Motor neuron (in vitro differentiated cells): ENCODE results near the gene ARSD. TPM values are rescaled to one million over a fixed set of nuclear protein-coding genes. Genes with fewer than 3 reads are reported as not detected.

Source experiments
- ATAC-seq, 8 experiments: fragments of 200-7000 bp; cut with Tn5 transposase; replicated peaks in 6 of 8; 2 replicates each; pipeline ENCODE4 v1.8.0; 2021; ENCODE audit warnings: mild to moderate bottlenecking in 8 of 8, moderate library complexity in 8 of 8
- H3K27ac ChIP-seq, 2 donors: fragments of 250-450 bp; sonication (Bioruptor Pico); 2 replicates each; pipeline ENCODE4 v1.9.0; 2021; ENCODE audit warnings: antibody characterized with exemption in 2 of 2, mild to moderate bottlenecking in 2 of 2, moderate library complexity in 1 of 2
- H3K4me1 ChIP-seq, 2 donors: fragments of 250-450 bp; sonication (Bioruptor Pico); replicated peaks in 1 of 2; 2 replicates each; pipeline ENCODE4 v1.6.1; 2021; ENCODE audit warnings: antibody characterized with exemption in 2 of 2, mild to moderate bottlenecking in 2 of 2, moderate library complexity in 1 of 2
- H3K4me3 ChIP-seq, 5 donors: fragments of 250-450 bp; sonication (Bioruptor Pico); 2 replicates each; pipeline ENCODE4 v1.9.0; 2021; ENCODE audit warnings: antibody characterized with exemption in 5 of 5, mild to moderate bottlenecking in 5 of 5, moderate library complexity in 4 of 5
- WGBS, 10 experiments: fragments of 450-650 bp; shearing (Covaris generic); methylation state at CpG; one replicate each; pipeline ENCODE4 v1.0.0; 2022; 5-methylcytosine and 5-hydroxymethylcytosine counted together
- in situ Hi-C, 9 experiments: fragments of 400-800 bp; cut with MboI; loops; one replicate each; pipeline ENCODE4 v1.15.0; 2021; ENCODE audit warnings: low sequenced_read_pairs in 9 of 9, low pct_unique_long_range_greater_than_20kb in 2 of 9; ENCODE audit not compliant: unreplicated experiment in 9 of 9
- total RNA-seq, 8 experiments: library from RNA; unstranded; fragments of 300-600 nt; gene quantifications; 2 replicates each; pipeline versions ENCODE4 v1.2.3 to v1.2.4, GENCODE V29; 2022

The ARSD gene
- total RNA-seq, 8 experiments from 2014 or later, result 2.5 to 23.7 (median 5.8) TPM

DNA sequence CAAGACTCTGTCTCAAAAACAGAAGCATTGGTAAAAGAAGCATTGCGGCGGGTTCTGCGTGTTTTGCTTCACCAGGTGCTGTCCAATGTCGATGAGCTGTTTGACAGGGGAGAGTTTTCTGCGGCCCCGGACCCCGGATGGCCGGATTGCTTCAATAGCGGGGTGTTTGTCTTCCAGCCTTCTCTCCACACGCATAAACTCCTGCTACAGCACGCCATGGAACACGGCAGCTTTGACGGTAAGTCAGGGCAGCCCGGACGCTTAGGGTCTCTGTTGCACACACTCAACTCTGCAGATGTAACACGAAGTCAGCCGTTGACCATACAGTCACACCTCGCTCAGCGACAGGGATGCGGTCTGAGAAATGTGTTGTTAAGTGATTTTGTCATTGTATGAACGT, 74.2 kb downstream of the ARSD start:
- Histone ChIP-seq H3K4me1 (no peaks in the 10 kb centered on the region), H3K4me3 (no peak overlapping the region), H3K27ac (no peak overlapping the region)
- WGBS, 10 experiments, result 60 to 100% (median 94%) methylated on average over 3 to 6 of the region's 21 CpGs; no CpG with 5 or more reads in 7 of the 10 experiments
- ATAC-seq, result no peak
- in situ Hi-C loops, result no loop called here

Other genes with a start within 250 kb of the ARSD start
- gene CD99, start 238.0 kb downstream of the ARSD start, total RNA-seq, result 100 to 1,000 TPM in 4 of 8 experiments, 10 to 100 TPM in 4; 35.8 to 430 (median 104) TPM
- gene XG, start 177.3 kb downstream of the ARSD start, total RNA-seq, result 10 to 100 TPM in 1 of 8 experiments, 1 to 10 TPM in 1, under 1 TPM in 3, not detected in 3; 0.14 to 15.2 (median 0.90) TPM
- 10 to 100 TPM in 4 of 8 experiments, 1 to 10 TPM in 4; 1.1 to 63.0 (median 8.9) TPM for gene GYG2, start 100.4 kb downstream of the ARSD start, total RNA-seq
- gene ARSH, start 77.2 kb upstream of the ARSD start, total RNA-seq, result not detected
- gene ARSF, start 112.1 kb upstream of the ARSD start, total RNA-seq, result 1 to 10 TPM in 1 of 8 experiments, under 1 TPM in 2, not detected in 5; 0.17 to 4.4 (median 0.38) TPM